Measurements from ENCODE around the gene ROR2.

ROR2 gene

GRCh38 chr9:91746904-91747303 is 203.1 kb downstream of the ROR2 start:
- in situ Hi-C loops (cut with MboI; ENCODE audit: low pct_unique_long_range_greater_than_20kb, low sequenced_read_pairs, unreplicated experiment): no loop called here
- DNase-seq (ENCODE audit: low spot score): no peak
- no peak for TF ChIP-seq CTCF (IDR thresholded peaks at IDR 0.05; ENCODE audit: extremely low read depth, insufficient read depth, missing control alignments)

GRCh38 chr9:91746357-91746756 is 203.7 kb downstream of the ROR2 start:
- in situ Hi-C loops (cut with MboI; ENCODE audit: low pct_unique_long_range_greater_than_20kb, low sequenced_read_pairs, unreplicated experiment): no loop called here
- TF ChIP-seq CTCF (IDR thresholded peaks at IDR 0.05; ENCODE audit: extremely low read depth, insufficient read depth, missing control alignments): no peak
- DNase-seq (ENCODE audit: low spot score): no peak

- in situ Hi-C loops (cut with MboI; ENCODE audit: low pct_unique_long_range_greater_than_20kb, low sequenced_read_pairs, unreplicated experiment): no loop called here
These were observed 205.9 kb downstream of the ROR2 start for GRCh38 chr9:91744114-91744513.

GRCh38 chr9:91741522-91741921 is 208.5 kb downstream of the ROR2 start:
- no peak for DNase-seq (ENCODE audit: low spot score)
- in situ Hi-C loops (cut with MboI; ENCODE audit: low pct_unique_long_range_greater_than_20kb, low sequenced_read_pairs, unreplicated experiment): no loop called here
- TF ChIP-seq CTCF (IDR thresholded peaks at IDR 0.05; ENCODE audit: extremely low read depth, insufficient read depth, missing control alignments): no peak

More at GRCh38 chr9:91744114-91744513, 205.9 kb downstream of the ROR2 start:
- no peak for DNase-seq (ENCODE audit: low spot score)
- TF ChIP-seq CTCF (IDR thresholded peaks at IDR 0.05; ENCODE audit: extremely low read depth, insufficient read depth, missing control alignments): no peak

- DNase-seq (ENCODE audit: low spot score): no peak
- TF ChIP-seq CTCF (IDR thresholded peaks at IDR 0.05; ENCODE audit: extremely low read depth, insufficient read depth, missing control alignments): no peak
- in situ Hi-C loops (cut with MboI; ENCODE audit: low pct_unique_long_range_greater_than_20kb, low sequenced_read_pairs, unreplicated experiment): no loop called here
These were observed 209.3 kb downstream of the ROR2 start for GRCh38 chr9:91740701-91741100.

GRCh38 chr9:91736898-91737601 is 213.0 kb downstream of the ROR2 start:
- TF ChIP-seq CTCF (IDR thresholded peaks at IDR 0.05; ENCODE audit: extremely low read depth, insufficient read depth, missing control alignments): no peak
- no peak for DNase-seq (ENCODE audit: low spot score)
- in situ Hi-C loops (cut with MboI; ENCODE audit: low pct_unique_long_range_greater_than_20kb, low sequenced_read_pairs, unreplicated experiment): no loop called here
